Activated T-cell treated with anti-CD3 and anti-CD28 coated beads, Interleukin-2, amount 50 U/mL, for 48 hours (primary cell): ENCODE measurements around the gene R3HDM1.
"Not testable (repeated sequence)": the region's sequence is repeated elsewhere in the genome, so short reads cannot be mapped to it uniquely, and the experiment has no call there.

ENCODE experiments used
- DNase-seq, 2 experiments: peaks; one replicate each; pipeline ENCODE4 v3.0.0-alpha.2; 2020

The R3HDM1 gene

DNA sequence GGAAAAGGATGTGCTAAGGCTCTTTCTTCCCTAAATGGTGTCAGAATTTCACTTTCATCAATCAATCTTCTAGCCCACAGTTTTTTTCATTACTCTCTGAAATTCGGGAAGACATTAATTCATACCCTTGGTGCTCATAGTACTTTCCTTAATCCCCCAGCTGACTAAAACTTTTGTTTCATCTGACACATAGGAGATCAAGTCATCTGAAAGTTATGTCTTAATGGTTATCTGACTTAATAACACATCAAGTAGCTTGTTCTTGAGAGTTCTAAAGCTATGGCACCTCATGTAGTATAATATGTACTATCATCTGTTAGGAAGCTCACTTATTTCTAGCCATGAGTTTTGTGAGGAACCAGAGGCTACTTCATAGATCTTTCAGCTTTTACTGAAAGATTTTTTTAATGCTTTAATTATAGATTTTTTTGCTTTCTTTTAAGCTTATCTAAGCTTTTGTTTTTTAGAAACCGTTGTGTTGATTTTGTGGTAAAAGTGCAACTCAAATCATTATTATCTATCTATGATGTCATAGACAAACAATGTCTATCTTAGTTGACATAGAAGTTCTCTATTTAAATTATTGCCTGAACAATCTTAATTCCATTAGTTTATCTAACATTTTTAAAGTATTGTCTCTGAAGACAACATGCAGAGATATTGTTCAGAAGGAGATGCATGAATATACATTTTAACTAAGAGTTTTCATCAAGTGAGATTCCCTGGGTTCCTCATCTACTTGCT is 116.7 kb downstream of the R3HDM1 start:
- no peak for DNase-seq

DNA sequence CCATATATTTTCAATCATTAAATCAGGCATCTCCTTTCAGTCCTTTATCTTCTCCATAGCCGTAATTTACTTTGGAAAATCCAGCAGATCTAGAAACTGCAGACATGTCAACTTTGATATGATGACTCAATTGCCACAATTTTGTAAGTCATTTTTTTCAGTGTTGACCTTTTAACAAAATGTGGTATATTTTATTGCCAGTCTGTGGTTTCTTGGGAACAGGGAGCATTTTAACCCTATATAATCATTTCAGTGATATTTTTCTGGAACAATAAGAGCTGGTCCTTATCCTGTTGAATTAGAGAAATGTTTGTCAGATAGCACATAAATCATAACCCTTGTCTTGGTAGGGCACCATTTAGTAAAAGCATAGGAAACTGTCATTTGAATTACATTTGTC is 119.4 kb downstream of the R3HDM1 start:
- DNase-seq, result no peak

DNA sequence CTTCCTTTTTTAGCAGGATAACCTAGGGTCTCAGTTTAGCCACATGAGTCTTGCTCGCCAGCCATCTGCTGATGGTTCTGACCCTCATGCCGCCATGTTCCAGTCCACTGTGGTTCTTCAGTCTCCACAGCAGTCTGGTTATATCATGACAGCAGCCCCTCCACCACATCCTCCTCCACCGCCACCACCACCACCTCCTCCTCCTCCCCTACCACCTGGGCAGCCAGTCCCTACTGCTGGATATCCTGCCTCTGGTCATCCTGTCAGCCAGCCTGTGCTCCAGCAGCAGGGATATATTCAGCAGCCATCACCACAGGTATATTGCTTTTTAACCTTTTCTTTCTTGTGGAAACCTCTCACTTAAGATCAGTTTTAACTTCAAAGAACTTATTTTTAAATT is 120.4 kb downstream of the R3HDM1 start:
- no peak for DNase-seq

DNA sequence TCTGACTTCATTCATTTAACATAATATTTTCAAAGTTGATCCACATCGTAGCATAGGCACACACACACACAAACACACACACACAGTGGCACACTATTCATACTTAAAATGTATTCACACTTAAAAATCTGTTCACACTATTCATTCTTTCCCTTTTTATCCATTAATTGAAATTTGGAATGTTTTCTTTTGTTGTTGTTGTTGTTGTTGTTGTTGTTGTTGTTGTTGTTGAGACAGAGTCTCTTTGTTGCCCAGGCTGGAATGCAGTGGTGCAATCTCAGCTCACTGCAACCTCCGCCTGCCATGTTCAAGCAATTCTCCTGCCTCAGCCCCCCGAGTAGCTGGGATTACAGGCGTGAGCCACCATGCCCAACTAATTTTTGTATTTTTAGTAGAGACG is 123.0 kb downstream of the R3HDM1 start:
- DNase-seq, result not testable (repeated sequence)

DNA sequence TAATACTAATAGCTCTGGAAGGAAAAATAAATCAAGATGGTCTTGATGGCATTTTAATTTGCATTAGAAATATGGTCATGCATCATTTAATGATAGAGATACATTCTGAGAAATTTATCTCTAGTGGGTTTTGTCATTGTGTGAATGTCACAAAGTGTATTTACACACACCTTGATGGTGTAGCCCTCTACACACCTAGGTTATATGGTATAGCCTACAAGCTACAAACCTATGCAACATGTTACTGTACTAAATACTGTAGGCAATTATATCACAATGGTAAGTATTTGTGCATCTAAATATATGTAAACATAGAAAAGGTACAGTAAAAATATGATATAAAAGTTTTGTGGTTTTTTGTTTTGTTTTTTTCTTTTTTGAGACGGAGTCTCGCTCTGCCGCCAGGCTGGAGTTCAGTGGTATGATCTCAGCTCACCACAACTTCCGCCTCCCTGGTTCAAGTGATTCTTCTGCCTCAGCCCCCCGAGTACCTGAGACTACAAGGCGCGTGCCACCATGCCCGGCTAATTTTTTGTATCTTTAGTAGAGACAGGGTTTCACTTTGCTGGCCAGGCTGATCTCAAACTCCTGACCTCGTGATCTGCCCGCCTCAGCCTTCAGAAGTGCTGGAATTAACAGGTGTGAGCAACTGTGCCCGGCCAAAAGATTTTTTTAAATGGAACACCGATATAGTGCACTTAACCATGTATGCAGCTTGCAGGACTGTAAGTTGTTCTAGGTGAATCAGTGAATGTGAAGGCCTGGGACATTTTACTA is 126.7 kb downstream of the R3HDM1 start:
- DNase-seq, result peak; percentile 42 to 59

DNA sequence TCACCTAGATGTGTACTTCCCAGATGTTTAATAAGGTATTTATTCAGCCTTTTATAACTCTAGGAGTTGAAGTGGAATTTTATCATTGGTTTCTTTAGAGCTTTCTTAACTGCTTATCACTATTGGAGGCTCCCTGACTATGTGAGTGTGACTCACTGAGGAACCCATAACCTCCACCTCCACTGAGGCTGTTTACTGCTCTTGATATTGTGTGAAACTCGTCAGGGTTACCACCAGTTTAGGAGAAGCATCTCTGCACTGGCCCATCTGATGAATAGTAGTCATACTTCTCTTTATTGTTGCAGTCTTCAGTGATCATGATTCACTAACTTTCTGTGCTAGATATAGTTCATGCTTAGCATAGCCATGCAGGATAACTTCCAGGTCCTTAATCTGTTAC is 130.8 kb downstream of the R3HDM1 start:
- DNase-seq, result no peak

DNA sequence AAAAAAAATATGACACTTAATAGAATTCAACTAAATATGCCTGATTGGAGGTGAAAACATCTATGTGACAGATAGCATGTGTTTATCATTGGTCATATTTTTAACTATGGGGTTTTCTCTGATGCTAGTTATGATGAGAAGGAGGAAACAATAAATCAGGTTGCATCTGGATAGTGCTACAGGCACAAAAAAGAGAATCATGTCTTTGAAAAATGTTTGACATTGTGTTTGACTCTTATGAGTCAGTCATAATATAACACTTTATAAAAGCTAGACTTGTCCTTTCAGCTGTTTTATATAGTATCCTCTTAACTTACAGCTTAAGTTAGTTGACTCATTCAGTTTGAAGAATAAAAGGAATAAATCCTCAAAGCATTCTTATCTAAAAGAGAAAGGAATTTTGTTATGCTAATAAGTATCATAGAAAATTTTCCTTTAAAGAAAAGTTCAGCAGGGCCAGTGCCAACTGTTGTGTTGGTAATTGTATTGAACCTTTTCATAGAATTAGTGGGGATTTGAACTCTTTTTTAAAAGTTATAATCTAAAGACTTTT is 131.9 kb downstream of the R3HDM1 start:
- DNase-seq, result no peak

DNA sequence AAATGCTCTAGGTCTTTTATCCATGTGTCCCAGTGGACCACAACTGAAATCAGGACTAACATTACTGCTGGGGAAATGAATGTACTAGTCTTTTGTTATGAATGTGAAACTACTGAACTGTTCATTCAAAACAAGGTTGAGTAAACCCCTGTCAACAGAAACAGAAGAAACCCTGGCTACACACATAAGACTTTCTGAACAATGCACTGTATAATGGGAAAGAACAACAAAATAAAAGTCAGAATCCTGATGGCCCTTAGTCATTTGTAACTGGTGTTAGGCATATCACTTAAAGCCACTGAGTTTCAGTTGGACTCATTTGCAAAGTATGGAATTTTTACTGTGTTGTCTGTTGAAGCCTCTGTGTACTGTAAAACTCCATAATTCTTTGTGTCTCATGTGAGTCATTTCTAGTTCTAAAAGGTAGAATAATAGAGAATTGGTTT is 133.4 kb downstream of the R3HDM1 start:
- DNase-seq, result no peak

DNA sequence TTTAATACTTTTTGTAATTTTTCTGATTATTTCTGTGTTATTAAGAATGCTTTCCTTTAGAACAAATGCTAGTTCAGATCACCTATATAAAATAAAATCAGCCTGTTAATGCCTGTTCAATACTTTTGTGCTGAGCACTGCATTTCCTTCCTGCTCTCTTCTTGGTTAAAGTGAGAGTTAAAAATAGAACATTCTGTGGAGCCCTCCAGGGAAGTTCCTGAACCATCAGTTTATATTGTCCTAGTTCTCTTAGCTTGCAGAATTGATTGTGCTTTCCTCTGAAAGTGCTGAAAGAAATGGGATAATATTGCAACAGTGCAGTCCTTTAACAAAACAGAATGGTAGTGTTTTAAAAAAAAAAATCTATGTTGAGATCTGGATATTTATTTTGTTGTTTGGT is 135.8 kb downstream of the R3HDM1 start:
- no peak for DNase-seq

DNA sequence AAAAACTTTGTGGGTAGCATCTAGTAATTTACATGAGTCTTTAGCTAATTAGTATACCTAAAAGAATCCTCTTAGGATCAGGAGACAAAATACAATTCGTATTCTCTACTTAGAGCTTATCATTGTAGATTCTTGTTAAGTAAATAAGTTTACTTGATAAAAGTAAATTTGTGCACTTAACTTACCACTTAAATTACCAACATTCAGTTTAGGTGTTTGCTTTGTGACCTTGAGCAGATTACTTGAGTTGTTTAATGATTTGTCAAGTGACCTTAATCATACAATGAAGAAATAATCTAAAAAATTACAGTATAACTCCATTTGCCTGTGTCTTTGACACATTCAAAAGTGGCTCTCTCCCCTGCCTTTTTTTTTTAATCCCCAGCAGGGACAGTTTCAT is 143.2 kb downstream of the R3HDM1 start:
- DNase-seq, result no peak

DNA sequence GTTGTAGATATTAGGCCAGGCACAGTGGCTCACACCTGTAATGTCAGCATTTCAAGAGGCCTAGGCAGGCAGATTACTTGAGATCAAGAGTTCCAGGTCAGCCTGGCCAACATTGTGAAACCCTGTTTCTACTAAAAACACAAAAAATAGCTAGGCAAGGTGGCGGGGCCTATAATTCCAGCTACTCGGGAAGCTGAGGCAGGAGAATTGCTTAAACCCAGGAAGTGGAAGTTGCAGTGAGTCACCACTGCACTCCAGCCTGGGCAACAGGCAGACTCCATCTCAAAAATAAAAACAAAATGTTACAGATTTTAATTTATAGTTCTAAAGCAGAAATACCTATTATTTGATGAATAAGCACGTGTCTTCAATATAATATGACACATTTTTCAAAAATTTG is 144.7 kb downstream of the R3HDM1 start:
- DNase-seq, result no peak

DNA sequence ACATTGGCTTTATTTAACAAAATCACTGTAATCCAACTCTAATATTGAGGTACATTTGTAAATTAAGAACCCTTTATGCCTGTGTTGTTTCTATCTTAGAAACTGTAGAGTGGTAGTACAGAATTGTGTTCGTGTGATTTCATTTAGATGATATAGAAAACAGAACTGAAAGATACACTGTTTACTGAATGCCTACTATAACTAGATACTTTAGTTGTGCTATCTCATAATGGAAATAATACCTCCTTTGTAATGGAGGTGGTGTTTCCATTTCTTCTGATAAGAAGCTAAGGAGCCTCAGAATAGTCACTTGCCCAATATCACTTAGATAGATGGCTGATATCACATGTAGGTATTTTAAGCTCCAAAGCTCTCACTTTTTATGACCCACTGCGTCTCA is 147.8 kb downstream of the R3HDM1 start:
- no peak for DNase-seq

DNA sequence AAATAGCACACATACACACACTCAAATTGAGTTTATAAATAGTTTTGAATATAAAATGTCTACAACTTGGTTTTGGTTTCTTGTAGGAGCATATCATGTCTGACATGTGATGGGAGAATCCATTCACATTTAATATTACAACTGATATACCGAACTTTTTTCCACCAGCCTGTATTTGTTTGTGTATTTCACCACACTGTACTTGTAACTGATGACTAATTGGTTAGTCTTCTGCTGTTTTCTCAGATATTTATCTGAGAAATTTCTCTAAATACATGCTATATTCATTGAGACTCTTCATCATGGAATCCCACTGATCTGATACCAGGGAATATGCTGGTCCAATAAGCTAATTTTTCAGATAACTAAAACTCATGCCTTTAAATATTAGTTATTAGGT is 154.1 kb downstream of the R3HDM1 start:
- no peak for DNase-seq

DNA sequence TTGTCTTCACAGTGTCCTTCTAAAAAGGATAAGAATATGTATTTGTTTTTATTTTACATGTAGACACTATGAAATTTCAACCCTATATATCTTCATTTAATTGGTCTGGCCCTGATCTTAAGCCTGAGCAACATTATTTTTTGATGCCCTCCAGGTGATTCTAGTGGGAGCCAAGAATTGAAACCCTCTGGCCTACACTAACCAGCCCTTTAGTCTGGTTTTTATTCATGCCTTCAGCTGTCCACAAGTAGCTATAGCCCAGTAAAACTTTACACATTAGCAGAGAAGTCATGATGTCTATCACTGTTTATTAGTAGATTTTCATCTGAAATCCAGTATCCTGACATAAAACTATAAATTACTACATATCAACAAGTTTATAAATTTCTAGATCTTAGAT is 157.7 kb downstream of the R3HDM1 start:
- DNase-seq, result no peak

DNA sequence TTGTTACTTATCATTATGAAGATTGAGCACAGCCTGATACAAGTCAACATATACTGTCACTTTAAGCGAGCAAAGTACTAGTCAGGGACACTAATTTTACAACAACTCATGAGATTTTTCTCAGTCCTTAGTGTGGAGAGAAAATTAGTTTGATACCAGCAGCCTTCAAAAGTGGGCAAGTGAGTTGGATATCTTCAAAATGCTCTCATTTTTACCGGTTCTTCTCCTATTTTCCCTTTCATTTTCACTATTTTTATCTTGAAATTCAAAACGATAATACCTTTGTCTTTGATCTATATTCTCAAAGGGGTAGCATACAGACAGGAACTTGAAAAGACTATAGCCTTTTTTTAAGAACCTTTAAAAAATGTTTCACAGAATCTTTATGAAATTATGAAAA is 158.4 kb downstream of the R3HDM1 start:
- DNase-seq, result no peak

DNA sequence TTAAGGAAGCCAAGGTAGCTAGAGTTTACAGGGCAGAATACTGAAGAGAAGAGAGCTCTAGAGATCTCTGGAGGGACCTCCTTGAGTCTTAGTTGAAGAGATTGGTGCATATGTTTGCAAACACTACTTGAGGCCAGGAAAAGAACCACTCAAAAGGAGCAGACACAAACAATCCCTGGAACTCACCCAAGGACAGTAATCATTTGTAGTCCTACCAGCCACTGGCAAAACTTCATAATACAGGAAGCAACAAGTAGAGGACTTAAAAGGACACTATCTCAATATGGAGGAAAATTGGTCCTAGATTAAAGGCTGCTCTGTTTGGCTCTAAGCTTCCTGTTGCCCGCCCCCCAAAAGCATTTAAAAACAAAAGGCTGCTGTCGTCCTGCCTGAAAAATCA is 163.4 kb downstream of the R3HDM1 start:
- DNase-seq, result no peak

DNA sequence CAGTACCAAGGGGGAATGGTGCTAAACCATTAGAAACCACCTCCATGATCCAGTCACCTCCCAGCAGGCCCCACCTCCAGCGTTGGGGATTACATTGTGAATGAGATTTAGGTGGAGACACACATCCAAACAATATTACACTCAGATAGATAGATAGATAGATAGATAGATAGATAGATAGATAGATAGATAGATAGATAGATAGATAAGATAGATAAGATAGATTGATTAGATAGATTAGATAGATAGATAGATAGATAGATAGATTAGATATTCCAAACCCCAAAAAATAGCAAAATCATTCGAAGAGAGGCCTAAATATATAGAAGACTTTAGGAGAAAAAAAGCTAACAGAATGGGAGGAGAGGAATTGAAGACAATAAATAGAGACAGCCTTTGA is 167.6 kb downstream of the R3HDM1 start:
- DNase-seq, result no peak

DNA sequence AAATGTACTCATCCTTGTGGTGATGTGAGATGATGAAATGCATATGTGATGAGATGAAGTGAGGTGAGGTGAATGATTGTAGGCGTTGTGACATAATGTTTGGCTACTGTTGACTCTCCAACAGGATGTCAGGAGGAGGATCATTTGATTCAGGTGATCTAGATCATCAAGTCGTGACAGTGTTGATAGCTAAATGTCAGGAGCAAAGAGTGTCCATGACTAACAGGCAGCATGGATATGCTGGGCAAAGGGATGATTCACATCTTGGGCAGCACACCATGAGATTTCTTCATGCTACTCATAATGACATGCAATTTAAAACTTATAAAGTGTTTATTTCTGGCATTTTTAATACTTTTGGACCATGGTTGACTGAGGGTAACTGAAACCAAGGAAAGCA is 170.2 kb downstream of the R3HDM1 start:
- no peak for DNase-seq

DNA sequence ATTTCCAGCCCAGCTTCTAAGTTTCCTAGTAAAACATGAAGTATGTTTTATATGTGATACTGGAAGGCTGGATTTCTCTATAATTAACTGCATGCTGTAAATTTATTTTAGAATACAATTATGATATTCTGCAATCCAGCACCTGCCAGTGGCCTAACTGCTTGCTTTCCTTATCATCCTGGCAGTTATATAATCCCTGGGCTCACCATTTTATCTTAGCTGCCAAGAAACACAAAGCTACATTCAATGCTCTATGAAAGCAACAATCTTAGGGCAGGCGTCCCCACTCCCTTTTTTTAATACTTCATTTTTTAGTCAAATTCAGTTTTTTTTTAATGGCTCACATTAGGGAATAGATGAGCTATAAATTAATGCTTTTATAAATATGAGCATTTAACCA is 172.0 kb downstream of the R3HDM1 start:
- no peak for DNase-seq

DNA sequence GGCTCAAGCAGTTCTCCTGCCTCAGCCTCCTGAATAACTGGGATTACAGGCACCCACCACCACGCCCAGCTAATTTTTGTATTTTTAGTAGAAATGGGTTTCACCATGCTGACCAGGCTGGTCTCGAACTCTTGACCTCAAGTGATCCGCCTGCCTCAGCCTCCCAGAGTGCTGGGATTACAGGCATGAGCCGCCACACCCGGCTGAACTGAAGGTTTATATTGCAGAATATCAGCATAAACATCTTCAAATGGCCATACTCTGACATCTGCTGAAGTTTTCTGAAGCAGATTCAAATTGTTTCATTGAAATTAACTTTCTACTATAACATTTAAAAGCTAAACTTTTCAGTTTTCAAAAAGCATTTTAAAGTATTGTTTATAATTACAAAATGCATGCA is 172.8 kb downstream of the R3HDM1 start:
- DNase-seq, result not testable (repeated sequence)

DNA sequence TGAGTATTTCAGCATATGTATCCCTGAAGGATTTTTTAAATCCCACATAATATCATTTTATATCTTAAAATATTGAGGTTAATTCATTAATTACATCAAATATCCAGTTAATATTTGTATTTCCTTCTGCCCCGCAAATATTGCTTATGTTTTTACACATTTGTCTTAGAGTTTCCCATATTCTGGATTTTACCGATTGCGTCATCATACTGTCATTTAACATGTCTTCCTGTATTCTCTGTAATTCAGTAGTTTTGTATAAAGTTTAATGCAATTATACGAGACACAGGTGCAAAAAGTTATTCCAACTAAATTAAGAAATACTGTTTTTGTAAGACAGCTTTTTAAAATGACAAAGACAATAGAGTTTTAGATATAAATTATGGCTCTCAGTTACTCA is 176.9 kb downstream of the R3HDM1 start:
- DNase-seq, result no peak

DNA sequence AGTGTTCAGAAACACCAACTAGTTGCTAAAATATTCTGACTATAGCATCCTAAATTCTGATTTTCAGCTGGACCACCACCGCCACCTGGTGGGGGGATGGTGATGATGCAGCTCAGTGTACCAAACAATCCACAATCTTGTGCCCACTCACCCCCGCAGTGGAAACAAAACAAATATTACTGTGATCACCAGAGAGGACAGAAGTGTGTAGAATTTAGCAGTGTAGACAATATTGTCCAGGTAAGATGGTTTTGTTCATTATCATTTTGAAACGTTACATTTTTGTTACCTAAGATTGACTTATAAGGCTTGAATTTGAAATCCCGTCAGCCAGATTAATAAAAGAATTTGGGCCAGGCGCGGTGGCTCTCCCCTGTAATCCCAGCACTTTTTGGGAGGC is 178.7 kb downstream of the R3HDM1 start:
- DNase-seq, result peak; percentile 83 to 85

DNA sequence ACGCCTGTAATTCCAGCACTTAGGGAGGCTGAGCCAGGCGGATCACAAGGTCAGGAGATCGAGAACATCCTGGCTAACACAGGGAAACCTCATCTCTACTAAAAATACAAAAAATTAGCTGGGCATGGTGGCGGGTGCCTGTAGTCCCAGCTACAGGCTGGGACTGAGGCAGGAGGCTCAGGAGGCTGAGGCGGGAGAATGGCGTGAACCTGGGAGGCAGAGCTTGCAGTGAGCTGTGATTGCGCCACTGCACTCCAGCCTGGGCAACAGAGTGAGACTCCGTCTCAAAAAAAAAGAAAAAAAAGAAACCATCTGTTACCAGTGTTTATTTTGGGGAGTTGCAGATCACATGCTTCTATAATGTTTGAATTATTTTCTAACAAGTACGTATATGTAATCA is 183.8 kb downstream of the R3HDM1 start:
- DNase-seq, result not testable (repeated sequence)

DNA sequence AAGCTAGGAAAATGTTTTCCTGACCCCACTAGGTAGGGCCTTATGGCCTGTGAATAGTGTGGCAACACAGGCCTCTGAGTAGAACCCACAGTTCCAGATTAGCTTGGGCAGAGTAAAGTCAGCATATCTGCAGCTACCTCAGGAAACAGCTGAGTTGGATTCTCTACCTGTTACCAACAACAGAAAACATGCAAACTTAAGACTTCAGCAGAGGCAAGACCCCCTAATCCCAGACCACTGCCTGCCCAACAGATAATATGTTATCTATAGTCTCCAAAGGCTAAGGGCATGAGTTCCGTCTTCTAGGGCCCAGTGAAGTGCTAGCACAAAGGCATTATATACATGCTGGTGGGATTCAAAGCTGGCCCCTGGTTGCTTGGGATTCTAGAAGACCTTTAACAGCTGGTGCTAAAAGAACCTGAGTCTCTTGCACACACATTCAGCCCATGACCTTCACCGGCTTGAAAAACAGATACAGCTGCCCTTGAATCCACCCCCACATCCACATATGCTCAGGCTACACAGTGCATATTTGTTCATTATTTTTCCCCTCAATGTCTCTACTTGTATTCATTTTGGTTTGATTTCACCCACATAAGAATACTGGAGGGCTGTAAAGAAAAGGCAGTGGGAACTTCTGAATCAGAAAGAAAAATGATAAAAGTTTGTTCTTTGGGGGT is 196.9 kb downstream of the R3HDM1 start:
- no peak for DNase-seq
